ENCODE results near the gene LPP.

LPP gene

GRCh38 chr3:188889054-188889491, 735.1 kb downstream of the LPP start:
- FAIRE-seq (no peak), DNase-seq (ENCODE audit: low spot score) (no peak)

- no peak for DNase-seq (ENCODE audit: low spot score)
- FAIRE-seq, result peak; percentile 34
Observed at GRCh38 chr3:188890572-188891270, 736.8 kb downstream of the LPP start.

- no peak for DNase-seq (ENCODE audit: low spot score)
- FAIRE-seq, result no peak
Observed at GRCh38 chr3:188899881-188900280, 745.9 kb downstream of the LPP start.

GRCh38 chr3:188900421-188900951, 746.5 kb downstream of the LPP start:
- DNase-seq (ENCODE audit: low spot score) (peak; percentile 70), FAIRE-seq (peak; percentile 85)

GRCh38 chr3:188901126-188901525, 747.2 kb downstream of the LPP start:
- no peak for DNase-seq (ENCODE audit: low spot score)
- FAIRE-seq, result no peak

GRCh38 chr3:188901671-188902287, 747.8 kb downstream of the LPP start:
- DNase-seq (ENCODE audit: low spot score) (no peak), FAIRE-seq (no peak)

- FAIRE-seq, result no peak
- no peak for DNase-seq (ENCODE audit: low spot score)
Observed at GRCh38 chr3:188904670-188905069, 750.7 kb downstream of the LPP start.

- DNase-seq (ENCODE audit: low spot score) (no peak), FAIRE-seq (no peak)
Observed at GRCh38 chr3:188905547-188905946, 751.6 kb downstream of the LPP start.

- DNase-seq (ENCODE audit: low spot score) (no peak), FAIRE-seq (no peak)
Observed at GRCh38 chr3:188906236-188906635, 752.3 kb downstream of the LPP start.

GRCh38 chr3:188908002-188908850, 754.3 kb downstream of the LPP start:
- FAIRE-seq (no peak), DNase-seq (ENCODE audit: low spot score) (no peak)

GRCh38 chr3:188911026-188911850, 757.3 kb downstream of the LPP start:
- DNase-seq (ENCODE audit: low spot score), result no peak
- no peak for FAIRE-seq

GRCh38 chr3:188913084-188913483, 759.1 kb downstream of the LPP start:
- DNase-seq (ENCODE audit: low spot score) (no peak), FAIRE-seq (no peak)

GRCh38 chr3:188914552-188914951, 760.6 kb downstream of the LPP start:
- FAIRE-seq (no peak), DNase-seq (ENCODE audit: low spot score) (no peak)

- FAIRE-seq (no peak), DNase-seq (ENCODE audit: low spot score) (no peak)
Observed at GRCh38 chr3:188915127-188915526, 761.2 kb downstream of the LPP start.

GRCh38 chr3:188916934-188917401, 763.0 kb downstream of the LPP start:
- DNase-seq (ENCODE audit: low spot score), result no peak
- FAIRE-seq, result no peak

GRCh38 chr3:188918093-188918492, 764.1 kb downstream of the LPP start:
- DNase-seq (ENCODE audit: low spot score), result no peak
- no peak for FAIRE-seq

GRCh38 chr3:188923671-188924070, 769.7 kb downstream of the LPP start:
- FAIRE-seq, result no peak
- DNase-seq (ENCODE audit: low spot score), result no peak

GRCh38 chr3:188925376-188925775, 771.4 kb downstream of the LPP start:
- no peak for FAIRE-seq
- DNase-seq (ENCODE audit: low spot score), result no peak

- FAIRE-seq, result no peak
Observed at GRCh38 chr3:188926111-188926510, 772.2 kb downstream of the LPP start.

GRCh38 chr3:188926741-188927511, 773.0 kb downstream of the LPP start:
- DNase-seq (ENCODE audit: low spot score), result no peak
- FAIRE-seq, result no peak

More at GRCh38 chr3:188926111-188926510, 772.2 kb downstream of the LPP start:
- no peak for DNase-seq (ENCODE audit: low spot score)

Data from RCC 7860 (cell line).